Keratinocyte (primary cell): ENCODE data around the gene PRKCE. TPM values are rescaled to one million over a fixed set of nuclear protein-coding genes. Genes with fewer than 3 reads are reported as not detected.

Experiments used
- DNase-seq: peaks from one replicate; pipeline ENCODE4 v3.0.0-alpha.2; 2011; ENCODE audit warnings: low read depth, missing footprints, low spot score
- FAIRE-seq: peaks from 2 replicates; lab custom pipeline; 2011; peaks lifted over from hg19 to GRCh38; lab: Jason Lieb, UNC
- H2AFZ ChIP-seq: 2 replicates; pipeline ENCODE4 v1.6.0; 2012; ENCODE audit warnings: low read length, control low read depth, inconsistent platforms; ENCODE audit not compliant: control insufficient read depth
- H3K27ac ChIP-seq: 2 replicates; pipeline ENCODE4 v1.5.1; 2011; ENCODE audit warnings: low read length; ENCODE audit not compliant: control insufficient read depth, insufficient read depth
- H3K27me3 ChIP-seq: 3 replicates; pipeline ENCODE4 v1.6.0; 2011; ENCODE audit warnings: low read length; ENCODE audit not compliant: control insufficient read depth, insufficient read depth; ENCODE audit errors: extremely low read depth
- H3K36me3 ChIP-seq, 2 experiments: 2 replicates in 1 of 2; 3 replicates in 1 of 2; pipeline ENCODE4 v1.5.1; 2011; ENCODE audit warnings: low read length in 2 of 2, mild to moderate bottlenecking in 1 of 2; ENCODE audit not compliant: control insufficient read depth in 2 of 2, insufficient read depth in 2 of 2; ENCODE audit errors: extremely low read depth in 1 of 2
- H3K4me1 ChIP-seq: 3 replicates; pipeline ENCODE4 v1.5.1; 2011; ENCODE audit warnings: low read length; ENCODE audit not compliant: control insufficient read depth, insufficient read depth; ENCODE audit errors: extremely low read depth
- H3K4me2 ChIP-seq: 3 replicates; pipeline ENCODE4 v1.6.0; 2011; ENCODE audit warnings: low read depth, low read length; ENCODE audit not compliant: control insufficient read depth, insufficient read depth; ENCODE audit errors: extremely low read depth
- H3K4me3 ChIP-seq, 3 experiments: fragments of 200-600 bp in 1 of 3; sonication (generic) in 1 of 3; 2 replicates in 2 of 3; 3 replicates in 1 of 3; pipeline ENCODE4 v1.5.1; 2011 to 2016; ENCODE audit warnings: low read length in 3 of 3, mild to moderate bottlenecking in 3 of 3, control low read depth in 2 of 3, inconsistent platforms in 1 of 3, low read depth in 1 of 3, mixed read lengths in 1 of 3, mixed run types in 1 of 3, moderate library complexity in 1 of 3; ENCODE audit not compliant: control insufficient read depth in 2 of 3, insufficient read depth in 2 of 3; ENCODE audit errors: extremely low read depth in 1 of 3
- H3K79me2 ChIP-seq: 2 replicates; pipeline ENCODE4 v1.6.0; 2012; ENCODE audit warnings: low read length; ENCODE audit not compliant: control insufficient read depth, insufficient read depth
- H3K9ac ChIP-seq: 3 replicates; pipeline ENCODE4 v1.6.0; 2011; ENCODE audit warnings: low read length; ENCODE audit not compliant: control insufficient read depth, insufficient read depth; ENCODE audit errors: extremely low read depth
- H3K9me1 ChIP-seq: 3 replicates; pipeline ENCODE4 v1.6.0; 2011; ENCODE audit warnings: low read length; ENCODE audit not compliant: control insufficient read depth, insufficient read depth; ENCODE audit errors: extremely low read depth
- H3K9me3 ChIP-seq: 2 replicates; pipeline ENCODE4 v1.5.1; 2012; ENCODE audit warnings: low read depth, low read length; ENCODE audit not compliant: control insufficient read depth
- H4K20me1 ChIP-seq: 3 replicates; pipeline ENCODE4 v1.6.0; 2011; ENCODE audit warnings: low read length; ENCODE audit not compliant: control insufficient read depth, insufficient read depth; ENCODE audit errors: extremely low read depth
- EZH2 ChIP-seq: IDR thresholded peaks from one replicate; pipeline ENCODE4 v1.6.1; 2012; ENCODE audit warnings: inconsistent platforms, mild to moderate bottlenecking, low read length, moderate library complexity
- dilution Hi-C: fragments of 300-500 bp; cut with MboI; formaldehyde crosslinking; loops from one replicate; pipeline ENCODE4 v1.7.0; 2020; ENCODE audit warnings: low sequenced_read_pairs; ENCODE audit not compliant: extremely low pct_ligation_motif_present
- polyA plus RNA-seq, 5 experiments: library from polyadenylated mRNA; depleted of rRNA in 3 of 5; stranded (reverse) in 3 of 5; stranded (forward) in 1 of 5; unstranded in 1 of 5; fragments of >200 nt; gene quantifications; 1 replicate in 1 of 5; 2 replicates in 3 of 5; 3 replicates in 1 of 5; pipeline versions ENCODE4 v1.2.1 to v1.2.3, GENCODE V29; 2011 to 2012; ENCODE audit warnings: missing spikeins in 2 of 5, low read depth in 1 of 5, low replicate concordance in 1 of 5
- TF ChIP-seq, protein P1 (sequence below), 3 experiments: IDR thresholded peaks in 1 of 3; conservative IDR thresholded peaks in 1 of 3; optimal IDR thresholded peaks in 1 of 3; 2 replicates in 2 of 3; 3 replicates in 1 of 3; pipeline versions ENCODE3 to v1.5.1; 2011; ENCODE audit warnings: low read length in 3 of 3, mild to moderate bottlenecking in 3 of 3, moderate library complexity in 2 of 3, control low read depth in 1 of 3, inconsistent platforms in 1 of 3; ENCODE audit not compliant: insufficient read depth in 2 of 3; ENCODE audit errors: extremely low read depth in 1 of 3

PRKCE gene
- polyA plus RNA-seq, 1 donor (not counting 4 experiments of a cell fraction or from before 2014, with no cell fraction given), result 2.0 TPM

DNA sequence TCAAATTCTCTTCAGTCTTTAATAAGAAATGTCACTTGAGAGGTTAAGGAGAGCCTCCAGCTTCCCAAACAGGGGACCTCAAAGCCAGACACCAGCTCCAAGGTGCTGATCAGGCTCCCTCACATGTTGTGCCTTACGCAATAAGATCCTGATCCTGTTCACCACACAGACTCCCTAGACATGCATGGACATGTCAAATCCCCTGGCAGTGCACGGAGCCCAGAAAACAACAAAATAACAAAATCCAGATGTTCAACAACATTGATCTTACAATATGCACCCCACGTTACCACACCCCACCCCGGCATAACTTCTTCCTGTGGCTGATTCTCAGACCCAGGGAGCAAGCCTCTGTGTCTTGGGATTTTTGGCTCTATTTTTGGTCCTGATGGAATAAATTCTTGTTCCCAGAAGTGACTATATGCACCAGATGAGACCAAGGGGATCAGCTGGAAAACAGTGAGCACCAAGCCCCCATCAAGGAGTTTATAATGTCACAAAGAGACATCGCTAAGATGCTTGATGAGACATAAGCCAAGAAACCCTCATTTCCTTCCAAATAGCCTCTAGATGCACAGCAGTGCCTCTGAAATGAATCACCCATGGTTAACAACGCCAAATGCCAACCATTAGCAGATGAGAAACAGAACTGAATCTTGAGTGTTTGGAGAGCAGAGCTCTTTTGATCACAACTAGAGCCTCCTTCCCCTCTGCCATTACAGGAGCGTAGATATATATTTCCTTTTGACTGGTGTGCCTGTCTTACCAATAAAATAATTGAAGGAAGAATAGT, 198.2 kb downstream of the PRKCE start:
- no peaks in the 10 kb centered on the region for H3K9me1 ChIP-seq
- peaks cover 33% of the 10 kb centered on the region for H3K4me1 ChIP-seq
- DNase-seq, result peak; percentile 68
- FAIRE-seq, result peak; percentile 88
- dilution Hi-C loops, result no loop called here
- H3K4me2 ChIP-seq, result peak overlapping the region; percentile 77
- H3K27ac ChIP-seq, result peak overlapping the region; percentile 61
- H3K9ac ChIP-seq, result peak overlapping the region; percentile 14
- H3K4me3 ChIP-seq, result peak overlapping the region in 2 of 3 experiments; percentile 45
- H2AFZ ChIP-seq, result no peak overlapping the region
- no peaks in the 10 kb centered on the region for H3K27me3 ChIP-seq
- no peaks in the 10 kb centered on the region for H3K79me2 ChIP-seq
- H4K20me1 ChIP-seq, result no peaks in the 10 kb centered on the region
- H3K36me3 ChIP-seq, result no peaks in the 10 kb centered on the region
- TF ChIP-seq, protein P1, sequence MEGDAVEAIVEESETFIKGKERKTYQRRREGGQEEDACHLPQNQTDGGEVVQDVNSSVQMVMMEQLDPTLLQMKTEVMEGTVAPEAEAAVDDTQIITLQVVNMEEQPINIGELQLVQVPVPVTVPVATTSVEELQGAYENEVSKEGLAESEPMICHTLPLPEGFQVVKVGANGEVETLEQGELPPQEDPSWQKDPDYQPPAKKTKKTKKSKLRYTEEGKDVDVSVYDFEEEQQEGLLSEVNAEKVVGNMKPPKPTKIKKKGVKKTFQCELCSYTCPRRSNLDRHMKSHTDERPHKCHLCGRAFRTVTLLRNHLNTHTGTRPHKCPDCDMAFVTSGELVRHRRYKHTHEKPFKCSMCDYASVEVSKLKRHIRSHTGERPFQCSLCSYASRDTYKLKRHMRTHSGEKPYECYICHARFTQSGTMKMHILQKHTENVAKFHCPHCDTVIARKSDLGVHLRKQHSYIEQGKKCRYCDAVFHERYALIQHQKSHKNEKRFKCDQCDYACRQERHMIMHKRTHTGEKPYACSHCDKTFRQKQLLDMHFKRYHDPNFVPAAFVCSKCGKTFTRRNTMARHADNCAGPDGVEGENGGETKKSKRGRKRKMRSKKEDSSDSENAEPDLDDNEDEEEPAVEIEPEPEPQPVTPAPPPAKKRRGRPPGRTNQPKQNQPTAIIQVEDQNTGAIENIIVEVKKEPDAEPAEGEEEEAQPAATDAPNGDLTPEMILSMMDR (optimal IDR thresholded peaks at IDR 0.05 in 1 of 3, IDR thresholded peaks at IDR 0.05 in 1 of 3, conservative IDR thresholded peaks at IDR 0.05 in 1 of 3; ENCODE audit: extremely low read depth in 1 of 3, insufficient read depth in 2 of 3, low read length in 3 of 3), result no peak
- TF ChIP-seq EZH2, result no peak
- no peaks in the 10 kb centered on the region for H3K9me3 ChIP-seq

DNA sequence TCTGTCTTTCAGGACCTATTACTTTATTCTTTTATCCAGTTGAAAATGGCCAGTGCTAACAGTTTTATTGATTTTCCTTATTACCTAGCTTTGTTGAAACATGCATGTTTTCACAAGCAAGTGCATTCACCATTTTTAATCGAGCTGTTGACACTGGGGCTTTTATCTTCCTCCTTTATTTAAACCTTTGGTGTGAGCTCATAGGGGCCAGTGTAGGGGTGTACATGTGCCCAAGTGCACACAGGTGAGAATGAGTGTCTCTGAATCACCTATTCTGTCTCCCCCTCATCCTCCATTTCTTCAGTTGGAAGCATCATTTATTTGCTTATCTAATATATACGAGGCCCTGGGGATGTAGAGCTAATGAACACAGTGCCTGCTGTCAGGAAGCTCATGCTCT, 199.1 kb downstream of the PRKCE start:
- Histone ChIP-seq H3K9ac (no peak overlapping the region), H3K4me1 (peaks cover 33% of the 10 kb centered on the region), H3K27me3 (no peaks in the 10 kb centered on the region), H3K4me2 (no peak overlapping the region), H3K79me2 (no peaks in the 10 kb centered on the region), H3K27ac (no peak overlapping the region), H4K20me1 (no peaks in the 10 kb centered on the region), H3K9me3 (no peaks in the 10 kb centered on the region), H3K9me1 (no peaks in the 10 kb centered on the region), H3K4me3 (no peak overlapping the region), H2AFZ (no peak overlapping the region), H3K36me3 (no peaks in the 10 kb centered on the region)
- no peak for TF ChIP-seq EZH2
- TF ChIP-seq, protein P1 (optimal IDR thresholded peaks at IDR 0.05 in 1 of 3, IDR thresholded peaks at IDR 0.05 in 1 of 3, conservative IDR thresholded peaks at IDR 0.05 in 1 of 3; ENCODE audit: extremely low read depth in 1 of 3, insufficient read depth in 2 of 3, low read length in 3 of 3), result no peak
- dilution Hi-C loops, result no loop called here
- FAIRE-seq, result no peak
- no peak for DNase-seq
